NT2/D1 (cell line): ENCODE data around the gene MTMR8.

ENCODE experiments used
- SUZ12 ChIP-seq: IDR thresholded peaks from 2 replicates; pipeline ENCODE4 v1.6.1; 2011; ENCODE audit not compliant: insufficient read length, insufficient read depth; ENCODE audit errors: extremely low read depth
- ZNF274 ChIP-seq: IDR thresholded peaks from 2 replicates; pipeline ENCODE4 v1.6.1; 2011; ENCODE audit warnings: mild to moderate bottlenecking, low read depth, low read length

DNA sequence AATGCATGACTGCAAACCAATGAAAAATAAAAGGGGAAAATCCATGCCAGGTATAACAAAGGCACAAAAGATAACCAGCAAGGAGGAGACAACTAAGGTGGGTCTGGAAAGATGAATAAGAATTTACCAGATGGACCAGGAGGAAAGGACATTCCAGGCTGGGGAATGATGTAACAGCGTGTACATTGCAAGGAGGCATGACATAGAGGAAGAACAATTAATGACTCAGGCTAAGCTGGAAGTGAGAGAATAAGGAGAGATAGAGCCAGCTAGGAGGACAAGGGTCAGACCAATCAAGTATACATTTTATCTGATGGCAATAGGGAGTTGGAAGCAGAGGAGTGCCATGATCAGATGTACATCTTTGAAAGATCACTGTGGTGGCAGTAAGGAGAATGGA, 57.0 kb downstream of the MTMR8 start:
- TF ChIP-seq ZNF274 = no peak
- no peak for TF ChIP-seq SUZ12
